K562 (cell line): ENCODE measurements around the gene LENEP. TPM values are rescaled to one million over a fixed set of nuclear protein-coding genes. Genes with fewer than 3 reads are reported as not detected.

Experiments used
- ATAC-seq: fragments of 200-7000 bp; cut with Tn5 transposase; 3 replicates; pipeline ENCODE4 v1.9.1; 2020; ENCODE audit warnings: moderate library complexity
- BruUV-seq: library from RNA; stranded (reverse); fragments of 400-500 nt; replicated peaks from 2 replicates; lab custom pipeline; 2021; lab: Mats Ljungman, UMichigan
- CTCF ChIA-PET: fragments of 300-600 bp; formaldehyde crosslinking; extraction: SDS; loops from one replicate; lab custom pipeline; 2021; ENCODE audit warnings: low intra/inter-chr PET ratio; lab: Yijun Ruan, JAX
- POLR2A ChIA-PET: fragments of 300-600, 350-650 bp; sonication (Branson Sonifier 250); formaldehyde crosslinking; extraction: SDS; loops from one replicate; lab custom pipeline; 2021; ENCODE audit warnings: antibody characterized with exemption, inconsistent platforms; lab: Yijun Ruan, JAX
- DNase-seq, 4 experiments: peaks; one replicate each; pipeline versions ENCODE4 v3.0.0 to v3.0.0-alpha.2; 2011 to 2018; ENCODE audit warnings: low spot score in 3 of 4, mixed read lengths in 3 of 4; ENCODE audit errors: extremely low read depth in 1 of 4
- FAIRE-seq: peaks from 2 replicates; lab custom pipeline; 2011; peaks lifted over from hg19 to GRCh38; lab: Jason Lieb, UNC
- H2AFZ ChIP-seq: 2 replicates; pipeline ENCODE4 v1.6.0; 2011; ENCODE audit warnings: low read depth, low read length, control low read depth, inconsistent platforms
- H3K27ac ChIP-seq: fragments of 200-600 bp; 3 replicates; pipeline ENCODE4 v1.8.0; 2011; ENCODE audit warnings: low read depth, mild to moderate bottlenecking, control low read depth, inconsistent platforms, low read length, moderate library complexity, mixed read lengths; ENCODE audit errors: extremely low read depth
- H3K27me3 ChIP-seq, 2 experiments: fragments of 300-600 bp in 1 of 2; 2 replicates in 1 of 2; 3 replicates in 1 of 2; pipeline versions ENCODE4 v1.6.0 to v1.8.0; 2011; ENCODE audit warnings: inconsistent platforms in 2 of 2, low read length in 2 of 2, mild to moderate bottlenecking in 1 of 2, mixed read lengths in 1 of 2, moderate library complexity in 1 of 2; ENCODE audit not compliant: control insufficient read depth in 2 of 2, insufficient read depth in 2 of 2
- H3K36me3 ChIP-seq: fragments of 300-600 bp; 3 replicates; pipeline ENCODE4 v1.8.0; 2011; ENCODE audit warnings: mild to moderate bottlenecking, low read length, inconsistent platforms; ENCODE audit not compliant: control insufficient read depth, insufficient read depth
- H3K4me1 ChIP-seq, 2 experiments: fragments of 200-600 bp in 1 of 2; replicated peaks in 1 of 2; 2 replicates in 1 of 2; 3 replicates in 1 of 2; pipeline versions ENCODE4 v1.5.1 to v1.8.0; 2011; ENCODE audit warnings: inconsistent platforms in 2 of 2, low read length in 2 of 2, mild to moderate bottlenecking in 1 of 2, mixed read lengths in 1 of 2, moderate library complexity in 1 of 2; ENCODE audit not compliant: control insufficient read depth in 2 of 2, insufficient read depth in 2 of 2
- H3K4me2 ChIP-seq: 2 replicates; pipeline ENCODE4 v1.6.1; 2011; ENCODE audit warnings: low read length, control low read depth, inconsistent platforms, mixed read lengths; ENCODE audit not compliant: insufficient read depth
- H3K4me3 ChIP-seq: fragments of 200-600 bp; sonication (generic), shearing (Covaris generic); 2 replicates; pipeline ENCODE4 v1.5.1; 2016; ENCODE audit warnings: control low read depth, inconsistent platforms
- H3K79me2 ChIP-seq: fragments of 200-600 bp; 3 replicates; pipeline ENCODE4 v1.8.0; 2011; ENCODE audit warnings: low read length, inconsistent platforms; ENCODE audit not compliant: control insufficient read depth, insufficient read depth
- H3K9ac ChIP-seq, 2 experiments: 2 replicates each; pipeline versions ENCODE4 v1.6.0 to v1.6.1; 2011; ENCODE audit warnings: low read depth in 2 of 2, low read length in 2 of 2, control low read depth in 1 of 2, inconsistent platforms in 1 of 2, mild to moderate bottlenecking in 1 of 2, mixed read lengths in 1 of 2; ENCODE audit not compliant: insufficient read depth in 1 of 2
- H3K9me1 ChIP-seq: one replicate; pipeline ENCODE4 v1.6.0; 2011; ENCODE audit warnings: inconsistent platforms, mild to moderate bottlenecking, low read length, moderate library complexity; ENCODE audit not compliant: control insufficient read depth, insufficient read depth
- H3K9me3 ChIP-seq: replicated peaks from 2 replicates; pipeline ENCODE4 v1.5.1; 2011; ENCODE audit warnings: low read depth, low read length, inconsistent platforms; ENCODE audit not compliant: control insufficient read depth, insufficient read depth
- H4K20me1 ChIP-seq: replicated peaks from 2 replicates; pipeline ENCODE4 v1.6.1; 2011; ENCODE audit warnings: low read length, inconsistent platforms, mixed read lengths; ENCODE audit not compliant: control insufficient read depth, insufficient read depth
- CBX5 ChIP-seq: IDR thresholded peaks from 2 replicates; pipeline ENCODE4 v1.6.1; 2014; ENCODE audit warnings: low read depth, borderline replicate concordance
- FOXP1 ChIP-seq: sonication (generic); formaldehyde crosslinking; IDR thresholded peaks from 2 replicates; pipeline ENCODE4 v1.8.0; 2022; ENCODE audit warnings: mild to moderate bottlenecking, missing genetic modification reagents
- KAT7 ChIP-seq: sonication (generic); formaldehyde crosslinking; IDR thresholded peaks from 2 replicates; pipeline ENCODE4 v1.8.0; 2022; ENCODE audit warnings: missing genetic modification reagents, mild to moderate bottlenecking, borderline replicate concordance
- NRF1 ChIP-seq, 2 experiments: fragments of 450-650 bp; IDR thresholded peaks in 1 of 2; conservative IDR thresholded peaks in 1 of 2; 2 replicates each; pipeline ENCODE4 v1.6.1; 2014; ENCODE audit warnings: mild to moderate bottlenecking in 2 of 2
- PHF21A ChIP-seq: fragments of 450-650 bp; IDR thresholded peaks from 2 replicates; pipeline ENCODE4 v1.6.1; 2017; ENCODE audit warnings: low read depth, borderline replicate concordance
- POLR2H ChIP-seq: IDR thresholded peaks from 2 replicates; pipeline ENCODE4 v1.6.1; 2016; ENCODE audit warnings: missing genetic modification characterization, low read depth, mild to moderate bottlenecking, control low read depth, missing compliant biosample characterization, moderate library complexity
- SMAD2 ChIP-seq: fragments of 150-350 bp; IDR thresholded peaks from 2 replicates; pipeline ENCODE4 v1.6.1; 2014; ENCODE audit warnings: low read depth, mild to moderate bottlenecking, low read length
- WGBS: fragments of 100-300 bp; shearing (Covaris generic); methylation state at CpG from one replicate; pipeline ENCODE4 v1.1.6; 2016; ENCODE audit warnings: low coverage, mixed read lengths; ENCODE audit not compliant: insufficient coverage; ENCODE audit errors: missing lambda C conversion rate; 5-methylcytosine and 5-hydroxymethylcytosine counted together
- in situ Hi-C: fragments of 300-500 bp; cut with MboI; formaldehyde crosslinking; loops from 4 replicates; pipeline ENCODE4 v1.15.0; 2018; ENCODE audit warnings: inconsistent platforms, mixed read lengths
- intact Hi-C: fragments of 100-400 bp; cut with micrococcal nuclease; formaldehyde crosslinking; loops from 2 replicates; pipeline ENCODE4 v1.14.2; 2022
- polyA plus RNA-seq, 8 experiments: library from polyadenylated mRNA; depleted of rRNA in 4 of 8; stranded (reverse) in 5 of 8; unstranded in 3 of 8; fragments of >200 nt; fragmentation: Nextera tagmentation in 2 of 8; fragmentation: Illumina TruSeq in 1 of 8; extraction: Ambion mirVana in 2 of 8; extraction: Trizol in 1 of 8; gene quantifications; 2 replicates each; pipeline versions ENCODE4 v1.2.1 to v1.2.3, GENCODE V29; 2011 to 2014; ENCODE audit warnings: inconsistent platforms in 1 of 8, missing spikeins in 1 of 8
- total RNA-seq, 7 experiments: library from RNA; depleted of rRNA in 6 of 7; stranded (reverse); fragments of >200 nt in 6 of 7; fragmentation: Illumina TruSeq in 2 of 7; extraction: Trizol in 2 of 7; gene quantifications; 2 replicates each; pipeline versions ENCODE4 v1.2.1 to v1.2.3, GENCODE V29; 2011 to 2021; ENCODE audit warnings: low replicate concordance in 1 of 7

Gene LENEP
- total and polyA plus RNA-seq, 9 of the 15 experiments (the other 6 are each of a cell fraction or from before 2014, with no cell fraction given) = 0.23 to 0.87 (median 0.67) TPM; not detected in 5

- H3K4me2 ChIP-seq = no peak overlapping the region
- TF ChIP-seq NRF1 (conservative IDR thresholded peaks at IDR 0.05 in 1 of 2, IDR thresholded peaks at IDR 0.05 in 1 of 2) (peak; percentile 39; a peak in 2 of 4 replicates), FOXP1 (CRISPR knock-in tag) (no peak)
- TF ChIP-seq, all 486 proteins: peak for 1
- ChIA-PET POLR2A (interaction anchor here (0.5 to 1.4 kb wide), 4 partner anchors 18 to 85 kb away, joined by 3 to 4 read pairs (median 3); no protein-coding TSS in a partner anchor), CTCF (no interaction called here)
- Histone ChIP-seq H3K4me1 (peaks cover 8 to 13% of the 10 kb centered on the region in 2 experiments; a peak in 3 of 5 replicates), H3K27ac (no peak overlapping the region), H4K20me1 (peaks cover 4% of the 10 kb centered on the region; the same call in 1 of the 2 replicates), H3K4me3 (no peak overlapping the region), H3K79me2 (no peaks in the 10 kb centered on the region), H3K36me3 (no peaks in the 10 kb centered on the region), H3K9ac (no peak overlapping the region), H3K27me3 (peaks cover 0 to 5% of the 10 kb centered on the region in 2 experiments; a peak in 2 of 5 replicates), H3K9me1 (peaks cover under 1% of the 10 kb centered on the region), H2AFZ (no peak overlapping the region), H3K9me3 (no peaks in the 10 kb centered on the region)
- WGBS = 20% methylated on average over 14 of the region's 14 CpGs
- no TSS peak for BruUV-seq
- intact Hi-C loops = no loop called here
- in situ Hi-C loops = no loop called here
- FAIRE-seq = no peak
- no peak for DNase-seq
- no peak for ATAC-seq
These were observed 47.1 kb downstream of the LENEP start for GRCh38 chr1:155040358-155041093.

GRCh38 chr1:155042789-155043188, 49.4 kb downstream of the LENEP start:
- Histone ChIP-seq H3K4me3 (no peak overlapping the region), H3K9me3 (no peaks in the 10 kb centered on the region), H3K9me1 (peaks cover 4% of the 10 kb centered on the region), H4K20me1 (peaks cover 6% of the 10 kb centered on the region; the same call in 1 of the 2 replicates), H3K4me2 (no peak overlapping the region), H3K9ac (peak overlapping the region in 1 of 2 experiments; percentile 86; a peak in 2 of 4 replicates)
- in situ Hi-C loops = no loop called here
- POLR2A ChIA-PET = interaction anchor here (1.5 to 2.1 kb wide), 2 partner anchors 17 to 27 kb away, joined by 3 to 5 read pairs; no protein-coding TSS in a partner anchor
- CTCF ChIA-PET = no interaction called here
- ATAC-seq = no peak
- TF ChIP-seq POLR2H (tag) (no peak), SMAD2 (no peak), KAT7 (CRISPR knock-in tag) (no peak), CBX5 (no peak), PHF21A (no peak)
- TF ChIP-seq, all 486 proteins: peak for 0
- WGBS = 21% methylated on average over 5 of the region's 5 CpGs
- H3K27ac ChIP-seq = no peak overlapping the region
- no peaks in the 10 kb centered on the region for H3K79me2 ChIP-seq
- intact Hi-C loops = no loop called here
- no peak for DNase-seq
- H3K27me3 ChIP-seq = peaks cover 0 to 3% of the 10 kb centered on the region in 2 experiments; a peak in 2 of 5 replicates
- no peaks in the 10 kb centered on the region for H3K36me3 ChIP-seq
- no TSS peak for BruUV-seq
- no peak overlapping the region for H2AFZ ChIP-seq
- peaks cover 8 to 16% of the 10 kb centered on the region in 2 experiments; a peak in 3 of 5 replicates for H3K4me1 ChIP-seq
- no peak for FAIRE-seq
